GM21447 (cell line): ENCODE results near the gene ATP5PF.
"Not testable (repeated sequence)": the region's sequence is repeated elsewhere in the genome, so short reads cannot be mapped to it uniquely, and the experiment has no call there.

Experiments
- ATAC-seq: cut with Tn5 transposase; IDR thresholded peaks from one replicate; pipeline ENCODE4 v1.9.1; 2021; ENCODE audit not compliant: unreplicated experiment

Gene ATP5PF

GRCh38 chr21:25734904-25735645 lies at the start of gene ATP5PF, which contains the start of gene GABPA:
Gene ATP5PF, minus strand, starts transcription at chr21:25734904. Its CDS starts 5,110 bp downstream, at chr21:25729794.
Gene GABPA, plus strand, starts transcription at chr21:25734972. Its CDS starts 6,627 bp downstream, at chr21:25741599.
- ATAC-seq, result peak; percentile 89

GRCh38 chr21:25778126-25778875 lies 43.6 kb upstream of the ATP5PF start:
- not testable (repeated sequence) for ATAC-seq

- ATAC-seq, result no peak
Observed at GRCh38 chr21:25776440-25776839, 41.7 kb upstream of the ATP5PF start.

- ATAC-seq, result no peak
Observed at GRCh38 chr21:25772686-25773085, 38.0 kb upstream of the ATP5PF start.

GRCh38 chr21:25767921-25768320 lies 33.2 kb upstream of the ATP5PF start:
- ATAC-seq, result no peak

- ATAC-seq, result no peak
Observed at GRCh38 chr21:25764065-25764464, 29.4 kb upstream of the ATP5PF start.

GRCh38 chr21:25760677-25761076 lies 26.0 kb upstream of the ATP5PF start:
- ATAC-seq, result no peak

GRCh38 chr21:25760061-25760460 lies 25.4 kb upstream of the ATP5PF start:
- no peak for ATAC-seq

- no peak for ATAC-seq
Observed at GRCh38 chr21:25759573-25759972, 24.9 kb upstream of the ATP5PF start.

- no peak for ATAC-seq
Observed at GRCh38 chr21:25757531-25757930, 22.8 kb upstream of the ATP5PF start.

GRCh38 chr21:25756190-25756932 lies 21.7 kb upstream of the ATP5PF start:
- no peak for ATAC-seq

- ATAC-seq, result no peak
Observed at GRCh38 chr21:25752416-25752815, 17.7 kb upstream of the ATP5PF start.

- no peak for ATAC-seq
Observed at GRCh38 chr21:25750085-25750484, 15.4 kb upstream of the ATP5PF start.

- ATAC-seq, result no peak
Observed at GRCh38 chr21:25744854-25745253, 10.2 kb upstream of the ATP5PF start.

- ATAC-seq, result no peak
Observed at GRCh38 chr21:25742900-25743299, 8.2 kb upstream of the ATP5PF start.

GRCh38 chr21:25737421-25737820 lies 2.7 kb upstream of the ATP5PF start:
- ATAC-seq, result no peak

GRCh38 chr21:25735646-25736597 lies 1.2 kb upstream of the ATP5PF start:
- ATAC-seq, result peak; percentile 42

- ATAC-seq, result peak; percentile 1
Observed at GRCh38 chr21:25734654-25734903, 125 bp downstream of the ATP5PF start.

GRCh38 chr21:25733859-25734653 lies 648 bp downstream of the ATP5PF start:
- peak; percentile 10 for ATAC-seq
